Stimulated activated naive CD8-positive, alpha-beta T cell treated with anti-CD3 and anti-CD28 coated beads, Interleukin-15, amount 100 ng/mL, for 72 hours (primary cell): ENCODE measurements around the gene PSMB10.
A peak's percentile ranks its signal among the peaks of the same experiment; 100 is the strongest.
"Not testable (repeated sequence)": the region's sequence is repeated elsewhere in the genome, so short reads cannot be mapped to it uniquely, and the experiment has no call there.

ENCODE experiments used
- ATAC-seq: fragments of 150-1000 bp; cut with Tn5 transposase; 2 replicates; pipeline ENCODE4 v1.10.0; 2021; ENCODE audit warnings: mild to moderate bottlenecking, moderate library complexity
- DNase-seq, 2 donors: peaks; one replicate each; pipeline ENCODE4 v3.0.0; 2021 to 2022
- H3K27ac Mint-ChIP-seq, 2 donors: one replicate each; pipeline ENCODE4 v1.8.0; 2022; ENCODE audit warnings: mild to moderate bottlenecking in 2 of 2, mixed read lengths in 2 of 2, moderate library complexity in 2 of 2
- H3K27me3 Mint-ChIP-seq: one replicate; pipeline ENCODE4 v1.8.0; 2022; ENCODE audit warnings: mixed read lengths
- H3K4me1 Mint-ChIP-seq: one replicate; pipeline ENCODE4 v1.8.0; 2022; ENCODE audit warnings: mild to moderate bottlenecking, mixed read lengths
- H3K4me3 Mint-ChIP-seq, 2 donors: one replicate each; pipeline ENCODE4 v1.8.0; 2022; ENCODE audit warnings: mild to moderate bottlenecking in 2 of 2, mixed read lengths in 2 of 2, moderate library complexity in 1 of 2
- H3K9me3 Mint-ChIP-seq, 2 donors: one replicate each; pipeline ENCODE4 v1.8.0; 2022; ENCODE audit warnings: mixed read lengths in 2 of 2

Gene PSMB10

DNA sequence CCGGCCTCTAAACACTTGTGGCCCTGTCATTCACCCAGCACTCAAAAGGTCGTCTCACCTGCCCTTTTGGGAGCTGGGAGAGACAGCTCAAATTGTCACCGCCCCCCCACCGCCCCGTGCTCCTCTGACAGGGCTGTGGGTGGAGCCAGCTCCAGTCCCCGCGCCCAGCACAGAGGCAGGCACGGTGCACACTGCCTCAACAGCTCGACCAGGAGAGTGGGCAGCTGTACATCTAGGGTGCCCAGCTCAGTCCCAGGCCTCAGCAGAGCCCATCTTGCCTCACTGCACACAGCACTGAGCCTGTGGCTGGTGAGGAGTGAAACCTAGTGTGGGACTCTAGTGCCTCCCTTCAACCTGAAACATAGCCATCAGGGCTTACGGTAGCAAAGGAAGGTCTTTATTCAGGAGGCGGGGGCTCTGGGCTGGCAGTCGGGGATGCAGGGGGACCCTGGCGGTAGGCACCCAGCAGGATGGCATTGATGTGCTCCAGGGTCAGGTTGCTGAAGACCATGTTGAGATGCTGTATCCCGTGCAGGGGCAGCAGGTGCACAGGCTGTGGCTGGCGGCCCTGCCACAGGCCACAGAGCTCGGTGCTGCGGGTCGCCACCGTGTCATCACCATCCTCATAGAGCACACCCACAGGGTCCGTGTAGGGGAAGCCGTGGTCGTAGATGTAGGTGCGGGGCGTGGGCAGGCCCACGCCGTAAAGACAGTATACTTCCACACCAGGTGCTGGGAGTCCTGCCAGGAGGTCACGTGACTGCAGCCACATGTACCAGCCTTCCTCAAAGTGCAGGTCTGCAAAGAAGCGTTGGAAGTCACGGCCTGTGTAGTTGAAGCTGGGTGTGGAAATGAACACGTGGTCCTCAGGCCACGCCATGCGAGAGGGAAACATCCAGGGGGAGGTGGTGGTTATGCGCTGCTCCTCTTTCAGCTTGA is 3.1 kb upstream of the PSMB10 start:
- peak overlapping the region; percentile 78 to 88 for H3K27ac Mint-ChIP-seq
- H3K27me3 Mint-ChIP-seq: no peaks in the 10 kb centered on the region
- ATAC-seq (no peak), DNase-seq (peak; percentile 19 to 41)
- peak overlapping the region; percentile 36 to 81 for H3K4me3 Mint-ChIP-seq
- peaks cover 58% of the 10 kb centered on the region for H3K4me1 Mint-ChIP-seq
- no peaks in the 10 kb centered on the region for H3K9me3 Mint-ChIP-seq

DNA sequence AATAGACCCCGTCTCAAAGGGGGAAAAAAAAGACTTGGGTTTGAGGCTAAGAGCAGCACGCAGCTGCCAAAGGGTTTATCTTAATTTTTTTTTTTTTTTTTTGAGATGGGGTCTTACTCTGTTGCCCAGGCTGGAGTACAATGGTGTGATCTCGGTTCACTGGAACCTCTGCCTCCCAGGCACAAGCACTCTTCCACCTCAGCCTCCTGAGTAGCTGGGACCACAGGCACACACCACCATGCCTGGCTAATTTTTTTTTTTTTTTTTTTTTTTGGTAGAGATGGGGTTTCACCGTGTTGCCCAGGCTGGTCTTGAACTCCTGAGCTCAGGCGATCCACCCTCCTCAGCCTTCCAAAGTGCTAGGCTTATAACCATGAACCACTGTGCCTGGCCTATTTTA is 1.1 kb upstream of the PSMB10 start:
- not testable (repeated sequence) for H3K9me3 Mint-ChIP-seq, H3K27ac Mint-ChIP-seq, DNase-seq, H3K27me3 Mint-ChIP-seq, ATAC-seq
- Mint-ChIP-seq H3K4me1 (peaks cover 71% of the 10 kb centered on the region), H3K4me3 (peak overlapping the region; percentile 98 to 99)

GRCh38 chr16:67936880-67937605 is 393 bp upstream of the PSMB10 start:
- Mint-ChIP-seq H3K9me3 (no peaks in the 10 kb centered on the region), H3K4me3 (peak overlapping the region; percentile 98 to 99), H3K4me1 (peaks cover 67% of the 10 kb centered on the region), H3K27me3 (no peaks in the 10 kb centered on the region), H3K27ac (peak overlapping the region; percentile 97 to 99)
- DNase-seq (peak in 1 of 2 donors; percentile 86), ATAC-seq (peak; percentile 70)

GRCh38 chr16:67935402-67936123 is 1.1 kb downstream of the PSMB10 start:
- DNase-seq (peak; percentile 89 to 96), ATAC-seq (peak; percentile 90)
- H3K4me1 Mint-ChIP-seq: peaks cover 56% of the 10 kb centered on the region
- peak overlapping the region; percentile 98 to 99 for H3K4me3 Mint-ChIP-seq
- no peaks in the 10 kb centered on the region for H3K9me3 Mint-ChIP-seq
- peak overlapping the region; percentile 97 to 99 for H3K27ac Mint-ChIP-seq
- no peaks in the 10 kb centered on the region for H3K27me3 Mint-ChIP-seq

- Mint-ChIP-seq H3K4me3 (peak overlapping the region; percentile 98 to 99), H3K9me3 (no peaks in the 10 kb centered on the region), H3K27me3 (no peaks in the 10 kb centered on the region), H3K27ac (peak overlapping the region; percentile 87 to 97), H3K4me1 (peaks cover 51% of the 10 kb centered on the region)
- DNase-seq: no peak
- ATAC-seq: no peak
Measured at GRCh38 chr16:67935101-67935401, 1.6 kb downstream of the PSMB10 start.

- no peaks in the 10 kb centered on the region for H3K27me3 Mint-ChIP-seq
- ATAC-seq: no peak
- DNase-seq: no peak
- H3K27ac Mint-ChIP-seq: peak overlapping the region; percentile 87 to 97
- peaks cover 45% of the 10 kb centered on the region for H3K4me1 Mint-ChIP-seq
- peak overlapping the region; percentile 98 to 99 for H3K4me3 Mint-ChIP-seq
- no peaks in the 10 kb centered on the region for H3K9me3 Mint-ChIP-seq
Measured at GRCh38 chr16:67934306-67935100, 2.1 kb downstream of the PSMB10 start.

DNA sequence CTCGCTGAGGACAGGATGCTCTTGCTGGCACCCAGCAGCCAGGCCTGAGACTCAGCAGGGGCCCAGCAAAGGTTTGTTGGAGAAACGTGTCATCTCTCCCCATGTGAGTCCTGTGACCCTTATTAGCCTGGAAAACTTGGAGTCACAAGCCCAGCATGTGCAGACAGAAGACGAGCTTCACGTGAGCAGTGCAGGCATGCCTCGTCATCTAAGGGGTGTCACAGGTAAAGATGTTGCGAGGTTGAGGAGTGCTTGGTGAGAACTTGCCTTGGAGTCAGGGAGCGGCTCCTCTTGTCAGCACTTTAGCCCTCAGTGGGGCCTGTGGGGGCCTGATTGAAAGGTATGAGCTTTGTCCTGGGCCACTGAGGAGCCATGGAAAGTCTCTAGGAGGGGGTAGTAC is 2.8 kb downstream of the PSMB10 start:
- Mint-ChIP-seq H3K27me3 (no peaks in the 10 kb centered on the region), H3K4me3 (peak overlapping the region; percentile 10 to 18), H3K9me3 (no peaks in the 10 kb centered on the region), H3K27ac (peak overlapping the region; percentile 39 to 61), H3K4me1 (peaks cover 39% of the 10 kb centered on the region)
- no peak for DNase-seq
- no peak for ATAC-seq

DNA sequence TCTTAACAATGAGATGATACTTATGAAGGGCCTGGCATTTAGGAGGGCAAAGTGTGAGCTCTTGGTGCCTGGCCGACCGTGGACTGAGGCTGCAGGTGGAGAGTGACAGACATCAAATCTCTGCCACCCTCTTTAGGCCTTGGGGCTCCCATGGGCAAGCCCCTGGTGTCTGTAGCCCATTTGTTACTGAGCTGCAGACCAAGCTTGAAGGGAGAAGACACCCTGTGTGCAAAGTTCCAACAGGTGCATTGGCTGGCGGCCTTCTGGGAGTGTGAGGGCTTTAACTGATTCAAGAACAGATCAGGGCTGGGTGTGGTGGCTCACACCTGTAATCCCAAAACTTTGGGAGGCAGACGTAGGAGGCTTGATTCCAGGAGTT is 4.2 kb downstream of the PSMB10 start:
- ATAC-seq (no peak), DNase-seq (no peak)
- H3K27ac Mint-ChIP-seq: peak overlapping the region in 1 of 2 donors; percentile 28
- no peak overlapping the region for H3K4me3 Mint-ChIP-seq
- no peaks in the 10 kb centered on the region for H3K27me3 Mint-ChIP-seq
- no peaks in the 10 kb centered on the region for H3K9me3 Mint-ChIP-seq
- peaks cover 39% of the 10 kb centered on the region for H3K4me1 Mint-ChIP-seq

DNA sequence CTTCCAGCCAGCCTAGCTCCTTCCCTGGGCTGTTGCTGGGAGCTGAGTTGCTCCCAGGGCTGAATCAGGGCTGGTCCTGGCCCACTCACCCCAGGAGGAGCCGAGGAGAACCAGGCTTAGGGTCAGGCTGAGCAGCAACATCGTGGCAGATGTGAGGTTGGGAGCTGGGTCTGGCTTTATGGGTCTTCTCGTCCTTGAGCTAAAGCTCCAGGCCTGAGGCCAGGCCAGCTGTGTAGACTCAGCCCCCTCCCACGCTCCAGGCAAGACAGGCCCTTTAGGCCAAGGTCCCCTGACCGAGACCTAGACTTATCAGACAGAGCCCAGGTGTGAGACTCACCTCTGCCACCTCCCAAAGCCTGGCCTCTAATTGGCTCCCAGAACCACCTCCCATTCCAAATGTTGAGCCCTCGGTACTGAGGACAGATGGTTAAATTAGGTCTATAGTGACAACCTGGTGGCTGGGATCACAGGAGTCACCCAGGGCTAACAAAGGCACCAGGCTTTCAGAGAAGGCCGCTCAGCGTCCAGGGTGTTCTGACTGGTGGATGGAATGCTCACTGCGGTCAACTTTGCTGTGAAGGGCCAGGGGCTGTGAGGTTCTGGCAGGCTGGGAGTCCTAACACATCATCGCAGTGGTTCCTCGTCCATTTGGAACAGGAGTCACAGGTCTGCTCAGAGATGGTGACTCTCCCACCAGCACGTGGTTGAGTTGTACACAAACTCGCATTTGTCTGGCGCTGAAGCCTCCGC is 4.8 kb downstream of the PSMB10 start, which contains the start of gene CTRL:
TSS of gene CTRL (minus strand) at position 151 of the 750 bp plus-strand sequence. CDS start at position 141, 10 bp downstream.
- Mint-ChIP-seq H3K4me3 (no peak within 1 kb of the TSS), H3K9me3 (no peaks in the 10 kb centered on the region), H3K4me1 (peaks cover 33% of the 10 kb centered on the region), H3K27ac (peak within 1 kb of the TSS; percentile 37 to 69), H3K27me3 (no peaks in the 10 kb centered on the region)
- DNase-seq: no peak
- no peak for ATAC-seq

GRCh38 chr16:67930678-67931211 is 5.9 kb downstream of the PSMB10 start:
- DNase-seq: no peak
- Mint-ChIP-seq H3K4me3 (no peak overlapping the region), H3K27ac (peak overlapping the region in 1 of 2 donors; percentile 62), H3K9me3 (no peaks in the 10 kb centered on the region), H3K27me3 (no peaks in the 10 kb centered on the region), H3K4me1 (peaks cover 34% of the 10 kb centered on the region)
- no peak for ATAC-seq

DNA sequence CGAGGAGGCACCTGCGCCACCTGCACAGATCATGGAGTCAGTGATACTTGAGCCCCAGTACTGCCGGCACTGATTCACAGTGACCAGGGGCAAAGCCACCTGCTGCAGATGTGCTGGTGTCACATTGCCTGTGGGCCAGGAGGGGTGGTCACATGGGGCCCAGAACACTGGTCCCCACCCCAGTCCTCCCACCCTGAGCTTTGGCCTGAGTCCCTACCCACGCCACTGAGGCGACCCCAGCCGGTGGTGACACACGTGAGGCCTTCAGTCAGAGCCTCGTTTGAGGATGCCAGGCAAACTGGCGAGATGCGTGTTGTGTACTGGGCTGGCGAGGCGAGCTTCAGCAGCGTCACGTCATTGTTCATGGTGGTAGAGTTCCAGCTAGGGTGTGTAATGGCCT is 6.5 kb downstream of the PSMB10 start:
- peak overlapping the region in 1 of 2 donors; percentile 76 for H3K27ac Mint-ChIP-seq
- no peaks in the 10 kb centered on the region for H3K9me3 Mint-ChIP-seq
- peaks cover 35% of the 10 kb centered on the region for H3K4me1 Mint-ChIP-seq
- DNase-seq (no peak), ATAC-seq (no peak)
- no peaks in the 10 kb centered on the region for H3K27me3 Mint-ChIP-seq
- no peak overlapping the region for H3K4me3 Mint-ChIP-seq

- peak overlapping the region in 1 of 2 donors; percentile 93 for H3K27ac Mint-ChIP-seq
- H3K4me3 Mint-ChIP-seq: no peak overlapping the region
Measured at GRCh38 chr16:67928561-67929364, 7.9 kb downstream of the PSMB10 start.

GRCh38 chr16:67928147-67928546 is 8.5 kb downstream of the PSMB10 start:
- H3K27ac Mint-ChIP-seq: peak overlapping the region in 1 of 2 donors; percentile 93
- H3K4me1 Mint-ChIP-seq: peaks cover 24% of the 10 kb centered on the region

More at GRCh38 chr16:67928561-67929364, 7.9 kb downstream of the PSMB10 start:
- DNase-seq (peak; percentile 77 to 79), ATAC-seq (peak; percentile 86)
- Mint-ChIP-seq H3K4me1 (peaks cover 26% of the 10 kb centered on the region), H3K9me3 (no peaks in the 10 kb centered on the region), H3K27me3 (no peaks in the 10 kb centered on the region)

More at GRCh38 chr16:67928147-67928546, 8.5 kb downstream of the PSMB10 start:
- no peaks in the 10 kb centered on the region for H3K9me3 Mint-ChIP-seq
- no peaks in the 10 kb centered on the region for H3K27me3 Mint-ChIP-seq
- no peak overlapping the region for H3K4me3 Mint-ChIP-seq
- ATAC-seq: peak; percentile 3
- DNase-seq: peak in 1 of 2 donors; percentile 24
